NT2/D1 (cell line): ENCODE measurements around the gene TRMT5.

Source experiments
- SUZ12 ChIP-seq: IDR thresholded peaks from 2 replicates; pipeline ENCODE4 v1.6.1; 2011; ENCODE audit not compliant: insufficient read length, insufficient read depth; ENCODE audit errors: extremely low read depth
- YY1 ChIP-seq: IDR thresholded peaks from 2 replicates; pipeline ENCODE4 v1.6.1; 2011; ENCODE audit not compliant: insufficient read length, insufficient read depth
- ZNF274 ChIP-seq: IDR thresholded peaks from 2 replicates; pipeline ENCODE4 v1.6.1; 2011; ENCODE audit warnings: mild to moderate bottlenecking, low read depth, low read length

GRCh38 chr14:60980811-60981632 is at the start of gene TRMT5, which contains the start of gene SLC38A6:
- TF ChIP-seq SUZ12 = no peak
- no peak for TF ChIP-seq ZNF274
- TF ChIP-seq YY1 = no peak
